ENCODE data around the gene ACCS.

Gene ACCS

DNA sequence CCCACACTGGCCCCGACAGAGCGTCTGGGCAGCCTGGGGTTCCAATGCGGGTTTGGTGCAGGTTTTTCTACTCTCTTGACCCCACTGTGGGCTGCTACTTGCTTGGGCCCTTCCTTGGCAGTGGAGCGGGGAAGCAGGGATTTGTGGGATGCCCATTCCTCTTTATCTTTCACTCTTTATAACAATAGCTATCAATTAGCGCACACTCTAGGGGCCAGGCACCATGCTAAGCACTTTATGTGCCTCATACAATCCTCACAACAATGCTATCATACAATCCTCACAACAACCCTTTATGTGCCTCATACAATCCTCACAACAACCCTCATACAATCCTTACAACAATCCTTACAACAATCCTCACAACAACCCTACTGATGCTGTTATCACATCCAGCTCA lies 12.7 kb downstream of the ACCS start:
- CTCF ChIA-PET: no interaction called here
- no peak for DNase-seq (ENCODE audit: extremely low spot score)
- TF ChIP-seq L3MBTL2 (conservative IDR thresholded peaks at IDR 0.05) (no peak), NFRKB (IDR thresholded peaks at IDR 0.05) (no peak), LEF1 (IDR thresholded peaks at IDR 0.05; ENCODE audit: borderline replicate concordance) (no peak), SUZ12 (IDR thresholded peaks at IDR 0.05) (no peak), ARNT (IDR thresholded peaks at IDR 0.05) (no peak), SP1 (IDR thresholded peaks at IDR 0.05) (no peak), FOXM1 (IDR thresholded peaks at IDR 0.05; ENCODE audit: borderline replicate concordance) (no peak), FOXK2 (IDR thresholded peaks at IDR 0.05) (no peak), BHLHE40 (IDR thresholded peaks at IDR 0.05; ENCODE audit: borderline replicate concordance) (no peak), HDGF (IDR thresholded peaks at IDR 0.05; ENCODE audit: borderline replicate concordance) (no peak), CTBP1 (IDR thresholded peaks at IDR 0.05; ENCODE audit: borderline replicate concordance) (no peak), TARDBP (IDR thresholded peaks at IDR 0.05) (no peak), ZNF384 (IDR thresholded peaks at IDR 0.05) (no peak), FOXA1 (IDR thresholded peaks at IDR 0.05) (no peak), ELF4 (IDR thresholded peaks at IDR 0.05) (no peak)
- TF ChIP-seq, protein P1, sequence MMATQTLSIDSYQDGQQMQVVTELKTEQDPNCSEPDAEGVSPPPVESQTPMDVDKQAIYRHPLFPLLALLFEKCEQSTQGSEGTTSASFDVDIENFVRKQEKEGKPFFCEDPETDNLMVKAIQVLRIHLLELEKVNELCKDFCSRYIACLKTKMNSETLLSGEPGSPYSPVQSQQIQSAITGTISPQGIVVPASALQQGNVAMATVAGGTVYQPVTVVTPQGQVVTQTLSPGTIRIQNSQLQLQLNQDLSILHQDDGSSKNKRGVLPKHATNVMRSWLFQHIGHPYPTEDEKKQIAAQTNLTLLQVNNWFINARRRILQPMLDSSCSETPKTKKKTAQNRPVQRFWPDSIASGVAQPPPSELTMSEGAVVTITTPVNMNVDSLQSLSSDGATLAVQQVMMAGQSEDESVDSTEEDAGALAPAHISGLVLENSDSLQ (IDR thresholded peaks at IDR 0.05): no peak
- POLR2A ChIA-PET: no interaction called here

DNA sequence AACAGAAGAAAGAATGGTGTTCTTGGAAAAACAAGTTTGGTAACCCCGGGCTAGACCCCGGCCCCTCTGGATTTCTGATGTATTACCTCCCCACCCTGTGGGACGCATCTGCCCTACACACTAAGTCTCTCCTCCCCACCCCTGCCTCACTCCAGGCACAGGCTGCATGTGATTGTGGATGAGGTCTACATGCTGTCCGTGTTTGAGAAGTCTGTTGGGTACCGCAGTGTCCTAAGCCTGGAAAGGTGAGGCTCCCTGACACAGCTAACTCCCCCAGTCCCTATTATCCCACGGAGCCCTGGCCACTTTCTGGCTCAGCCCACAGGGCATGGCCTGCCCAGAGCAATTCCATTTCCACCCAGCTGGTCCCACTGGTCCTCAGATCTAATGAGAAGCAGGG lies 13.3 kb downstream of the ACCS start:
- no peak for DNase-seq (ENCODE audit: extremely low spot score)
- ChIA-PET CTCF (no interaction called here), POLR2A (no interaction called here)
- TF ChIP-seq SP1 (IDR thresholded peaks at IDR 0.05) (no peak), ZNF384 (IDR thresholded peaks at IDR 0.05) (no peak), ELF4 (IDR thresholded peaks at IDR 0.05) (no peak), L3MBTL2 (conservative IDR thresholded peaks at IDR 0.05) (no peak), BHLHE40 (IDR thresholded peaks at IDR 0.05; ENCODE audit: borderline replicate concordance) (no peak), LEF1 (IDR thresholded peaks at IDR 0.05; ENCODE audit: borderline replicate concordance) (no peak), HDGF (IDR thresholded peaks at IDR 0.05; ENCODE audit: borderline replicate concordance) (no peak), NFRKB (IDR thresholded peaks at IDR 0.05) (no peak), FOXK2 (IDR thresholded peaks at IDR 0.05) (no peak), TARDBP (IDR thresholded peaks at IDR 0.05) (no peak), ARNT (IDR thresholded peaks at IDR 0.05) (no peak), SUZ12 (IDR thresholded peaks at IDR 0.05) (no peak)
- TF ChIP-seq, protein P1 (IDR thresholded peaks at IDR 0.05): no peak

DNA sequence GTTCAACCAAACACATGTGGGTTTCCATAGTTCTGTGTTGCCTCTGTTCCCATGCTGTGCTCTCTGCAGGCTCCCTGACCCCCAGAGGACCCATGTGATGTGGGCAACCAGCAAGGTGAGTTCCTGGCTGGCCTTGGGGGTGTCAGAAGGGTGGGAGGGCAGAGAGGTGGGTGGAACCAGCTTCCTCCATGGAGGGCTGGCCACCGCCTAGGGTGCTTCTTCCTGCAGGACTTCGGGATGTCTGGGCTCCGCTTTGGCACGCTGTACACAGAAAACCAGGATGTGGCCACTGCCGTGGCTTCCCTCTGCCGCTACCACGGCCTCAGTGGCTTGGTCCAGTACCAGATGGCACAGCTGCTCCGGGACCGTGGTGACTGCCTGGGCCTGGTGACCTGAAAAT lies 14.9 kb downstream of the ACCS start:
- ChIA-PET CTCF (no interaction called here), POLR2A (no interaction called here)
- TF ChIP-seq, protein P1 (IDR thresholded peaks at IDR 0.05): no peak
- TF ChIP-seq ARNT (IDR thresholded peaks at IDR 0.05): no peak
- no peak for DNase-seq (ENCODE audit: extremely low spot score)

DNA sequence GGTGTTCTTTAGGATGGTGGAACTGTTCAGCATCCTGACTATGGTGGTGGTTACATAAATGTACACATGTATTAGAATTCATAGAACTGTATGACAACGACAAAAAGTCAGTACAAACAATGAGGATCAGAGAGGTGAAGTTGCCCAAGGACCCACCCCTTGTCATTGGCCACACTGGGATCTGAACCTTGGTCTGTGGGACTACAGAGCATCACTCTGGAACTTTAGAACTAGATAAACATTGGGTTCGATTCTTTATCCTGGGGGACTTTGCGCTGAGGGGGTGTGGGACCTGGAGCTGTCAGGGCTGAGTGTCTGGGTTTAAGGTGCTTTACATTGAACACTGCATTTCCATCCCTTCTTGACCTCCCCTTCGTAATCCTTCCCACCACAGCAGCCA lies 16.6 kb downstream of the ACCS start:
- POLR2A ChIA-PET: no interaction called here
- no peak for DNase-seq (ENCODE audit: extremely low spot score)
- CTCF ChIA-PET: no interaction called here
- TF ChIP-seq NFRKB (IDR thresholded peaks at IDR 0.05): no peak
- TF ChIP-seq SP1 (IDR thresholded peaks at IDR 0.05): no peak
- TF ChIP-seq HDGF (IDR thresholded peaks at IDR 0.05; ENCODE audit: borderline replicate concordance): no peak
- TF ChIP-seq ARNT (IDR thresholded peaks at IDR 0.05): no peak
- no peak for TF ChIP-seq LEF1 (IDR thresholded peaks at IDR 0.05; ENCODE audit: borderline replicate concordance)
- no peak for TF ChIP-seq FOXA1 (IDR thresholded peaks at IDR 0.05)
- no peak for TF ChIP-seq FOXM1 (IDR thresholded peaks at IDR 0.05; ENCODE audit: borderline replicate concordance)
- no peak for TF ChIP-seq ZNF384 (IDR thresholded peaks at IDR 0.05)
- no peak for TF ChIP-seq TARDBP (IDR thresholded peaks at IDR 0.05)
- TF ChIP-seq SUZ12 (IDR thresholded peaks at IDR 0.05): no peak
- TF ChIP-seq CTBP1 (IDR thresholded peaks at IDR 0.05; ENCODE audit: borderline replicate concordance): no peak
- TF ChIP-seq ELF4 (IDR thresholded peaks at IDR 0.05): no peak
- no peak for TF ChIP-seq L3MBTL2 (conservative IDR thresholded peaks at IDR 0.05)
- TF ChIP-seq BHLHE40 (IDR thresholded peaks at IDR 0.05; ENCODE audit: borderline replicate concordance): no peak
- TF ChIP-seq, protein P1 (IDR thresholded peaks at IDR 0.05): no peak
- TF ChIP-seq FOXK2 (IDR thresholded peaks at IDR 0.05): no peak

DNA sequence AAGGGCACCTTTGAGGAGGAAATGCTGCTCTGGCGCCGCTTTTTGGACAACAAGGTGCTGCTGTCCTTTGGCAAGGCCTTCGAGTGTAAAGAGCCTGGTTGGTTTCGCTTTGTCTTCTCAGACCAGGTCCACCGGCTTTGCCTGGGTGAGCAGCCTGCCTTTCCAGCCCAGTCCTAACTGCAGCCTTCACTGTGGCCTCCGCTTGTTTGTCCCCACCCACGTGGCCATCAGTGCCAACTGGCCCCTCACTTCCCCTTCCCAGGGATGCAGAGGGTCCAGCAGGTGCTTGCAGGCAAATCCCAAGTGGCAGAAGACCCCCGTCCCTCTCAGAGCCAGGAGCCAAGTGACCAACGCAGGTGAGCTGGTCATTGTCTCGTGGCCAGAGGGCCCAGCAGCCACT lies 17.4 kb downstream of the ACCS start:
- TF ChIP-seq CTBP1 (IDR thresholded peaks at IDR 0.05; ENCODE audit: borderline replicate concordance): no peak
- TF ChIP-seq, protein P1 (IDR thresholded peaks at IDR 0.05): no peak
- TF ChIP-seq ELF4 (IDR thresholded peaks at IDR 0.05): no peak
- DNase-seq (ENCODE audit: extremely low spot score): no peak
- ChIA-PET POLR2A (no interaction called here), CTCF (no interaction called here)

DNA sequence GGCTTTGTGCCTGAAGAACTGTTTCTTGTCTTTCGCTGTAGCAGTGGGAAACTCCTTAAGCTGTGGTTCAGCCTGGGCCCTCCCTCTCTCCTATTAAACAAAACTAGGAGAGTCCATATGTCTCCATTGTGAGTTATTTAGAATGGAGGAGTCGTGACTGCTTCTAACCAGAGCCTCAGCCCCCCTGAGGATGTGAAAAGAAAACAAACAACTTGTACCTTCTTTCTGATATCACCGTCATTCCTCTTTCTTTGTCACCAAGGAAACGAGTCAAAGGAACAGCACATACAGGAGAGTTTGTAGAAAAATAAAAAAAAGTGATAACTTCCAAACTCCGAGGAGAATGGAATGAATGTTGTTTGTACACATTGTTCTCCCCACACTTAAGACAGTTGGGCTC lies 17.8 kb downstream of the ACCS start:
- no peak for DNase-seq (ENCODE audit: extremely low spot score)
- POLR2A ChIA-PET: no interaction called here
- TF ChIP-seq NFRKB (IDR thresholded peaks at IDR 0.05) (no peak), SUZ12 (IDR thresholded peaks at IDR 0.05) (no peak), HDGF (IDR thresholded peaks at IDR 0.05; ENCODE audit: borderline replicate concordance) (no peak), ZNF384 (IDR thresholded peaks at IDR 0.05) (no peak), TARDBP (IDR thresholded peaks at IDR 0.05) (no peak), FOXK2 (IDR thresholded peaks at IDR 0.05) (no peak), BHLHE40 (IDR thresholded peaks at IDR 0.05; ENCODE audit: borderline replicate concordance) (no peak), L3MBTL2 (conservative IDR thresholded peaks at IDR 0.05) (no peak), SP1 (IDR thresholded peaks at IDR 0.05) (no peak), FOXM1 (IDR thresholded peaks at IDR 0.05; ENCODE audit: borderline replicate concordance) (no peak), LEF1 (IDR thresholded peaks at IDR 0.05; ENCODE audit: borderline replicate concordance) (no peak), FOXA1 (IDR thresholded peaks at IDR 0.05) (no peak), CTBP1 (IDR thresholded peaks at IDR 0.05; ENCODE audit: borderline replicate concordance) (no peak), ARNT (IDR thresholded peaks at IDR 0.05) (no peak), ELF4 (IDR thresholded peaks at IDR 0.05) (no peak)
- TF ChIP-seq, protein P1 (IDR thresholded peaks at IDR 0.05): no peak
- CTCF ChIA-PET: interaction anchor here (0.6 to 1.0 kb wide), 3 partner anchors 11 to 39 kb away, joined by 3 to 4 read pairs (median 3); partner anchors contain the start of gene EXT2
